Panc1 (cell line): ENCODE measurements around the gene LRPPRC. TPM values are rescaled to one million over a fixed set of nuclear protein-coding genes. Genes with fewer than 3 reads are reported as not detected.

ENCODE experiments used
- ATAC-seq: fragments of 200-7000 bp; cut with Tn5 transposase; 2 replicates; pipeline ENCODE4 v1.9.1; 2020; ENCODE audit warnings: mild to moderate bottlenecking, moderate library complexity
- BruUV-seq: library from RNA; stranded (reverse); fragments of 400-500 nt; replicated peaks from 2 replicates; lab custom pipeline; 2021; lab: Mats Ljungman, UMichigan
- CTCF ChIA-PET: fragments of 300-600 bp; sonication (Branson Sonifier 250); formaldehyde crosslinking; loops from one replicate; lab custom pipeline; 2022; ENCODE audit warnings: antibody characterized with exemption; lab: Charles Lee
- POLR2A ChIA-PET: fragments of 300-600 bp; sonication (Branson Sonifier 250); formaldehyde crosslinking; loops from one replicate; lab custom pipeline; 2022; ENCODE audit warnings: antibody characterized with exemption; lab: Charles Lee
- DNase-seq: peaks from one replicate; pipeline ENCODE4 v3.0.0-alpha.2; 2010; ENCODE audit warnings: low read depth, low spot score
- H3K27ac ChIP-seq: 2 replicates; pipeline ENCODE4 v1.5.1; 2011; ENCODE audit warnings: mild to moderate bottlenecking, low read length, inconsistent platforms
- H3K27me3 ChIP-seq: fragments of 200-500 bp; sonication (Bioruptor generic); 2 replicates; pipeline ENCODE4 v1.6.0; 2014; ENCODE audit warnings: low read length, inconsistent platforms; ENCODE audit not compliant: control insufficient read depth, insufficient read depth
- H3K36me3 ChIP-seq: fragments of 200-500 bp; sonication (Bioruptor generic); 2 replicates; pipeline ENCODE4 v1.5.1; 2014; ENCODE audit warnings: inconsistent platforms, mild to moderate bottlenecking, low read length, moderate library complexity; ENCODE audit not compliant: control insufficient read depth, insufficient read depth
- H3K4me1 ChIP-seq: 2 replicates; pipeline ENCODE4 v1.5.1; 2011; ENCODE audit warnings: inconsistent platforms, mild to moderate bottlenecking, low read length, moderate library complexity; ENCODE audit not compliant: control insufficient read depth, insufficient read depth
- H3K4me3 ChIP-seq, 2 experiments: 2 replicates each; pipeline ENCODE4 v1.5.1; 2011 to 2012; ENCODE audit warnings: low read depth in 2 of 2, low read length in 2 of 2, mild to moderate bottlenecking in 2 of 2, inconsistent platforms in 1 of 2, moderate library complexity in 1 of 2
- H3K9me3 ChIP-seq: fragments of 200-500 bp; sonication (Bioruptor generic); 2 replicates; pipeline ENCODE4 v1.5.1; 2014; ENCODE audit warnings: low read depth, mild to moderate bottlenecking, inconsistent platforms, low read length, moderate library complexity; ENCODE audit not compliant: control insufficient read depth, insufficient read depth
- POLR2AphosphoS5 ChIP-seq: IDR thresholded peaks from 2 replicates; pipeline ENCODE4 v1.6.1; 2012; ENCODE audit warnings: mild to moderate bottlenecking, low read depth, low read length, moderate library complexity
- SIN3A ChIP-seq: IDR thresholded peaks from 2 replicates; pipeline ENCODE4 v1.6.1; 2012; ENCODE audit warnings: low read depth, mild to moderate bottlenecking, low read length, moderate library complexity, borderline replicate concordance; ENCODE audit not compliant: insufficient read depth
- TCF7L2 ChIP-seq: IDR thresholded peaks from 2 replicates; pipeline ENCODE4 v1.6.1; 2011; ENCODE audit warnings: mild to moderate bottlenecking, low read depth, low read length, inconsistent platforms
- in situ Hi-C: cut with HindIII; loops from 2 replicates; pipeline ENCODE4 v1.10.0; 2016; ENCODE audit warnings: low sequenced_read_pairs, low pct_unique_long_range_greater_than_20kb
- intact Hi-C: fragments of 100-400 bp; cut with micrococcal nuclease; formaldehyde crosslinking; loops from one replicate; pipeline ENCODE4 v1.10.0; 2022; ENCODE audit not compliant: unreplicated experiment
- total RNA-seq: library from RNA; stranded (reverse); gene quantifications from one replicate; pipeline ENCODE4 v1.2.1, GENCODE V29; 2021; ENCODE audit not compliant: unreplicated experiment
- TF ChIP-seq, protein P1 (sequence below), 2 experiments: IDR thresholded peaks; 2 replicates each; pipeline ENCODE4 v1.6.1; 2011 to 2012; ENCODE audit warnings: low read depth in 2 of 2, control low read depth in 1 of 2, low read length in 1 of 2, mild to moderate bottlenecking in 1 of 2, moderate library complexity in 1 of 2; ENCODE audit not compliant: insufficient read depth in 1 of 2
- TF ChIP-seq, protein P2 (sequence below): fragments of 450-650 bp; IDR thresholded peaks from 2 replicates; pipeline ENCODE4 v1.5.1; 2017; ENCODE audit warnings: mild to moderate bottlenecking

The LRPPRC gene
- total RNA-seq, 1 experiment from 2014 or later: 207 TPM

DNA sequence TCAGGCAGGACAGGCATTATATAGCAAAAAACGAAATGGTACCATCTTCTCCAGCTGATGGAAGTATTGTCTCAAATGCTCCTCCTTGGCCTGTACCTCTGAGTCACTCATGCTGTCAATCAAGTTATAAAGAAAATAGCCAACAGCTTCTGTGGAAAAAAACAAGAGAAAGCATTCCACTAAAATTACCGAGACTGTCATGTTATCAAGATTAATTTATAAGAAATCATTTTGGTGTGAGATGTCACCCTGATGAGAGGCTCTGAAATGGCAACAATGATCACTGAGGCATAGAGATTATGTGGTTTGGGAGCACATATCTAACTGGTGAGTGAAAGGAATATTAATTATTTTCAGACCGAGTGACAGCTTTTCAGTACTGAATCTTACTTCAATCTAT lies 47.4 kb downstream of the LRPPRC start:
- Histone ChIP-seq H3K27ac (peak overlapping the region; percentile 74), H3K4me3 (no peak overlapping the region), H3K9me3 (no peaks in the 10 kb centered on the region), H3K4me1 (peaks cover 51% of the 10 kb centered on the region), H3K27me3 (no peaks in the 10 kb centered on the region), H3K36me3 (peaks cover 73% of the 10 kb centered on the region)
- ChIA-PET POLR2A (no interaction called here), CTCF (no interaction called here)
- ATAC-seq: no peak
- intact Hi-C loops (no loop called here), in situ Hi-C loops (no loop called here)
- no peak for DNase-seq
- no TSS peak for BruUV-seq
- no peak for TF ChIP-seq SIN3A
- TF ChIP-seq TCF7L2: no peak
- TF ChIP-seq POLR2AphosphoS5: no peak
- TF ChIP-seq, protein P1, sequence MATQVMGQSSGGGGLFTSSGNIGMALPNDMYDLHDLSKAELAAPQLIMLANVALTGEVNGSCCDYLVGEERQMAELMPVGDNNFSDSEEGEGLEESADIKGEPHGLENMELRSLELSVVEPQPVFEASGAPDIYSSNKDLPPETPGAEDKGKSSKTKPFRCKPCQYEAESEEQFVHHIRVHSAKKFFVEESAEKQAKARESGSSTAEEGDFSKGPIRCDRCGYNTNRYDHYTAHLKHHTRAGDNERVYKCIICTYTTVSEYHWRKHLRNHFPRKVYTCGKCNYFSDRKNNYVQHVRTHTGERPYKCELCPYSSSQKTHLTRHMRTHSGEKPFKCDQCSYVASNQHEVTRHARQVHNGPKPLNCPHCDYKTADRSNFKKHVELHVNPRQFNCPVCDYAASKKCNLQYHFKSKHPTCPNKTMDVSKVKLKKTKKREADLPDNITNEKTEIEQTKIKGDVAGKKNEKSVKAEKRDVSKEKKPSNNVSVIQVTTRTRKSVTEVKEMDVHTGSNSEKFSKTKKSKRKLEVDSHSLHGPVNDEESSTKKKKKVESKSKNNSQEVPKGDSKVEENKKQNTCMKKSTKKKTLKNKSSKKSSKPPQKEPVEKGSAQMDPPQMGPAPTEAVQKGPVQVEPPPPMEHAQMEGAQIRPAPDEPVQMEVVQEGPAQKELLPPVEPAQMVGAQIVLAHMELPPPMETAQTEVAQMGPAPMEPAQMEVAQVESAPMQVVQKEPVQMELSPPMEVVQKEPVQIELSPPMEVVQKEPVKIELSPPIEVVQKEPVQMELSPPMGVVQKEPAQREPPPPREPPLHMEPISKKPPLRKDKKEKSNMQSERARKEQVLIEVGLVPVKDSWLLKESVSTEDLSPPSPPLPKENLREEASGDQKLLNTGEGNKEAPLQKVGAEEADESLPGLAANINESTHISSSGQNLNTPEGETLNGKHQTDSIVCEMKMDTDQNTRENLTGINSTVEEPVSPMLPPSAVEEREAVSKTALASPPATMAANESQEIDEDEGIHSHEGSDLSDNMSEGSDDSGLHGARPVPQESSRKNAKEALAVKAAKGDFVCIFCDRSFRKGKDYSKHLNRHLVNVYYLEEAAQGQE (IDR thresholded peaks at IDR 0.05; ENCODE audit: insufficient read depth in 1 of 2, low read depth in 2 of 2, low read length in 1 of 2): no peak
- TF ChIP-seq, protein P2, sequence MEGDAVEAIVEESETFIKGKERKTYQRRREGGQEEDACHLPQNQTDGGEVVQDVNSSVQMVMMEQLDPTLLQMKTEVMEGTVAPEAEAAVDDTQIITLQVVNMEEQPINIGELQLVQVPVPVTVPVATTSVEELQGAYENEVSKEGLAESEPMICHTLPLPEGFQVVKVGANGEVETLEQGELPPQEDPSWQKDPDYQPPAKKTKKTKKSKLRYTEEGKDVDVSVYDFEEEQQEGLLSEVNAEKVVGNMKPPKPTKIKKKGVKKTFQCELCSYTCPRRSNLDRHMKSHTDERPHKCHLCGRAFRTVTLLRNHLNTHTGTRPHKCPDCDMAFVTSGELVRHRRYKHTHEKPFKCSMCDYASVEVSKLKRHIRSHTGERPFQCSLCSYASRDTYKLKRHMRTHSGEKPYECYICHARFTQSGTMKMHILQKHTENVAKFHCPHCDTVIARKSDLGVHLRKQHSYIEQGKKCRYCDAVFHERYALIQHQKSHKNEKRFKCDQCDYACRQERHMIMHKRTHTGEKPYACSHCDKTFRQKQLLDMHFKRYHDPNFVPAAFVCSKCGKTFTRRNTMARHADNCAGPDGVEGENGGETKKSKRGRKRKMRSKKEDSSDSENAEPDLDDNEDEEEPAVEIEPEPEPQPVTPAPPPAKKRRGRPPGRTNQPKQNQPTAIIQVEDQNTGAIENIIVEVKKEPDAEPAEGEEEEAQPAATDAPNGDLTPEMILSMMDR: no peak

DNA sequence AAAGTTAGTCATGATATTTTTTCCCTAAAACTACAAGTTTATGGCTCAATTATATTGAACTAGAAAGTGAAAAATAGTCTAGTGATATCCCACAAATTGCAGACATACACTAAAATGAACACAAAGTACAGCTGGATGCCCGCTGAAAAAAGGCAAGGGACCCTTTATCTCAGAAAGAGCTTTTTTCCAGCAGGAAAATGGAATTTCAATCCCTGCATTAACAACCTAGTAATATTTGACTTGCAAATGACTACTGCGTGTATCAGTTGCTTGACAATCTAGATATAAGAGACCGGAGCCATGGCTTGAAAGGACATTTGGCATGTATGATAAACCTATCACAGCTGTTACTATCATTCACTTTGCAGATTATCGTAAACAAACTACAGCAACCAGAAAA lies 49.1 kb downstream of the LRPPRC start:
- DNase-seq (no peak), ATAC-seq (no peak)
- ChIA-PET CTCF (no interaction called here), POLR2A (no interaction called here)
- H3K27ac ChIP-seq: peak overlapping the region; percentile 74; the same call in 1 of the 2 replicates
- in situ Hi-C loops (no loop called here), intact Hi-C loops (no loop called here)
- no peak overlapping the region for H3K4me3 ChIP-seq
- peaks cover 74% of the 10 kb centered on the region for H3K36me3 ChIP-seq
- BruUV-seq: no TSS peak
- H3K27me3 ChIP-seq: no peaks in the 10 kb centered on the region
- no peaks in the 10 kb centered on the region for H3K9me3 ChIP-seq
- TF ChIP-seq, protein P1 (IDR thresholded peaks at IDR 0.05; ENCODE audit: insufficient read depth in 1 of 2, low read depth in 2 of 2, low read length in 1 of 2): no peak
- TF ChIP-seq SIN3A (no peak), POLR2AphosphoS5 (no peak), TCF7L2 (no peak)
- TF ChIP-seq, protein P2: no peak
- peaks cover 61% of the 10 kb centered on the region for H3K4me1 ChIP-seq
